Upper lobe of left lung (tissue), 6 donors: ENCODE data around the gene SSBP3. TPM values are rescaled to one million over a fixed set of nuclear protein-coding genes. Genes with fewer than 3 reads are reported as not detected.

ENCODE experiments used
- ATAC-seq, 2 donors: fragments of 200-7000 bp; cut with Tn5 transposase; one replicate each; pipeline ENCODE4 v1.9.1; 2022; ENCODE audit warnings: mild to moderate bottlenecking in 2 of 2, moderate library complexity in 2 of 2; ENCODE audit not compliant: low FRiP score in 2 of 2
- DNase-seq, 2 donors: peaks; one replicate each; pipeline ENCODE4 v3.0.0-alpha.2; 2019 to 2020
- H3K27ac ChIP-seq, 4 donors: fragments of 200-600 bp; sonication (generic); one replicate each; pipeline ENCODE4 v1.5.1; 2016 to 2019
- H3K27me3 ChIP-seq, 4 donors: fragments of 200-600 bp; sonication (generic); one replicate each; pipeline ENCODE4 v1.5.1; 2017 to 2019
- H3K36me3 ChIP-seq, 4 donors: fragments of 200-600 bp; sonication (generic); one replicate each; pipeline ENCODE4 v1.5.1; 2016 to 2019
- H3K4me1 ChIP-seq, 4 donors: fragments of 200-600 bp; sonication (generic); one replicate each; pipeline ENCODE4 v1.5.1; 2018 to 2019
- H3K4me3 ChIP-seq, 4 donors: fragments of 200-600 bp; sonication (generic); one replicate each; pipeline ENCODE4 v1.5.1; 2017 to 2019; ENCODE audit warnings: mild to moderate bottlenecking in 2 of 4, moderate library complexity in 1 of 4
- H3K9me3 ChIP-seq, 4 donors: fragments of 200-600 bp; sonication (generic); one replicate each; pipeline ENCODE4 v1.5.1; 2018 to 2019
- EP300 ChIP-seq, 4 donors: sonication (generic); formaldehyde crosslinking; IDR thresholded peaks; one replicate each; pipeline ENCODE4 v1.5.1; 2017; ENCODE audit warnings: antibody characterized with exemption in 4 of 4, control low read depth in 2 of 4
- POLR2A ChIP-seq, 4 donors: fragments of 450-650 bp; IDR thresholded peaks; one replicate each; pipeline ENCODE4 v1.5.1; 2016 to 2017; ENCODE audit warnings: antibody characterized with exemption in 4 of 4, mild to moderate bottlenecking in 2 of 4
- POLR2AphosphoS5 ChIP-seq, 2 donors: sonication (generic); formaldehyde crosslinking; IDR thresholded peaks; one replicate each; pipeline ENCODE4 v1.5.1; 2017; ENCODE audit warnings: antibody characterized with exemption in 2 of 2
- WGBS, 2 donors: methylation state at CpG; one replicate each; pipeline ENCODE4 v1.1.5; 2017 to 2018; 5-methylcytosine and 5-hydroxymethylcytosine counted together
- total RNA-seq, 6 donors: library from RNA; depleted of rRNA in 4 of 6; stranded (reverse); fragments of >200 nt in 4 of 6; gene quantifications; one replicate each; pipeline versions ENCODE4 v1.1.0 to v1.2.1, GENCODE V29; 2016 to 2021
- TF ChIP-seq, protein P1 (sequence below), 6 experiments: fragments of 450-650 bp in 4 of 6; fragments of 200-600 bp in 2 of 6; sonication (generic) in 2 of 6; IDR thresholded peaks; one replicate each; pipeline ENCODE4 v1.5.1; 2016 to 2019; ENCODE audit warnings: antibody characterized with exemption in 6 of 6
- donor health status: DM: no; HTN: no; CAD: no; lungs with moderate emphysema.
- donor health status: DM: no; HTN: yes; CAD: no; lungs with severe emphysema.

SSBP3 gene
- total RNA-seq, 6 donors from 2014 or later: 17.8 to 35.6 (median 26.4) TPM

DNA sequence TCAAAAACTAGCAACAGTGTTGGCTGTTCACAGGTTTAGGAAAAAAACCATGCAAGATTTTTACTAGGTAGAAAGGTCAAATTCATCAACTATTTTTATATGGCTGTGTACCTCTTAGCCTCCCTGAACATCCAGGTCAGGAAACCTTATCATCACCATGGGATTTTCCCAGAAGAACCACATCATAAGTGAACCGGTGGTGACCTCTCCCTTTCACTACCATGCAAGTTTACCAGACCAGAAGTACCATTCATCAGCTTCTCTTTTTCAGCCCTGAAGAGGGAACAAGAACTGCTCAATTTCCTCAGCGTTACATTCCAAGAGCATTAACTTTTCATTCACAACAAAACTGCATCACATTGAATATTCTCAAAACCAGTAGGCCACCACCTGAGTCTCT, 5.9 kb downstream of the SSBP3 start:
- no peaks in the 10 kb centered on the region for H3K27me3 ChIP-seq
- H3K4me3 ChIP-seq: no peak overlapping the region
- no peaks in the 10 kb centered on the region for H3K9me3 ChIP-seq
- H3K27ac ChIP-seq: no peak overlapping the region
- no peak for DNase-seq
- H3K36me3 ChIP-seq: peaks cover 16 to 61% (median 21%) of the 10 kb centered on the region in 4 donors
- no peak for ATAC-seq
- TF ChIP-seq, protein P1, sequence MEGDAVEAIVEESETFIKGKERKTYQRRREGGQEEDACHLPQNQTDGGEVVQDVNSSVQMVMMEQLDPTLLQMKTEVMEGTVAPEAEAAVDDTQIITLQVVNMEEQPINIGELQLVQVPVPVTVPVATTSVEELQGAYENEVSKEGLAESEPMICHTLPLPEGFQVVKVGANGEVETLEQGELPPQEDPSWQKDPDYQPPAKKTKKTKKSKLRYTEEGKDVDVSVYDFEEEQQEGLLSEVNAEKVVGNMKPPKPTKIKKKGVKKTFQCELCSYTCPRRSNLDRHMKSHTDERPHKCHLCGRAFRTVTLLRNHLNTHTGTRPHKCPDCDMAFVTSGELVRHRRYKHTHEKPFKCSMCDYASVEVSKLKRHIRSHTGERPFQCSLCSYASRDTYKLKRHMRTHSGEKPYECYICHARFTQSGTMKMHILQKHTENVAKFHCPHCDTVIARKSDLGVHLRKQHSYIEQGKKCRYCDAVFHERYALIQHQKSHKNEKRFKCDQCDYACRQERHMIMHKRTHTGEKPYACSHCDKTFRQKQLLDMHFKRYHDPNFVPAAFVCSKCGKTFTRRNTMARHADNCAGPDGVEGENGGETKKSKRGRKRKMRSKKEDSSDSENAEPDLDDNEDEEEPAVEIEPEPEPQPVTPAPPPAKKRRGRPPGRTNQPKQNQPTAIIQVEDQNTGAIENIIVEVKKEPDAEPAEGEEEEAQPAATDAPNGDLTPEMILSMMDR (IDR thresholded peaks at IDR 0.05): no peak
- no peak for TF ChIP-seq POLR2A (IDR thresholded peaks at IDR 0.05)
- no peak for TF ChIP-seq POLR2AphosphoS5 (IDR thresholded peaks at IDR 0.05)
- TF ChIP-seq EP300 (IDR thresholded peaks at IDR 0.05): no peak
- H3K4me1 ChIP-seq: peaks cover 26 to 45% (median 33%) of the 10 kb centered on the region in 4 donors
- 60 to 71% methylated on average over 2 of the region's 2 CpGs for WGBS, 2 donors

DNA sequence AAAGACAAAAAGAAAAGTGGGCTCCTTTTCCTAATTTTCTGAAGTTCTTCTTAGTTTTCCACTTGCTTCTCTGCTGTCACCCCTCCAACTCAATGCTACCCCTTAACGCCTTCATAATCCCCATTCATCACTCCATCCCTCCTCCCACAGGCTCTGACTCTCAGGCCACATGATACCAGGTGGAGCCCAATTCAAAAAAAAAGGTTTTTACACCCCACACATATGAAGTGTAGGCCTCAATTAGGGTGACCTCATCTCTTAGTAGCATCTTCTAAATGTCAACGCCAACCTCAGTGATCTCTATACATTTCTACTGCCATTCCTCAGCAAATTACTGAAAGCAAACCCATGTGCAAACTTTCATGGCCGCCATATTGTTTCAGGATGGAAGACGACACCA, 6.4 kb downstream of the SSBP3 start:
- Histone ChIP-seq H3K4me3 (no peak overlapping the region), H3K27ac (no peak overlapping the region), H3K9me3 (no peaks in the 10 kb centered on the region), H3K4me1 (peaks cover 23 to 39% (median 28%) of the 10 kb centered on the region in 4 donors), H3K36me3 (peaks cover 16 to 64% (median 23%) of the 10 kb centered on the region in 4 donors), H3K27me3 (no peaks in the 10 kb centered on the region)
- TF ChIP-seq POLR2AphosphoS5 (IDR thresholded peaks at IDR 0.05) (no peak), EP300 (IDR thresholded peaks at IDR 0.05) (no peak), POLR2A (IDR thresholded peaks at IDR 0.05) (no peak)
- TF ChIP-seq, protein P1 (IDR thresholded peaks at IDR 0.05): no peak
- 94 to 96% methylated on average over 4 of the region's 4 CpGs for WGBS, 2 donors
- no peak for ATAC-seq
- no peak for DNase-seq

DNA sequence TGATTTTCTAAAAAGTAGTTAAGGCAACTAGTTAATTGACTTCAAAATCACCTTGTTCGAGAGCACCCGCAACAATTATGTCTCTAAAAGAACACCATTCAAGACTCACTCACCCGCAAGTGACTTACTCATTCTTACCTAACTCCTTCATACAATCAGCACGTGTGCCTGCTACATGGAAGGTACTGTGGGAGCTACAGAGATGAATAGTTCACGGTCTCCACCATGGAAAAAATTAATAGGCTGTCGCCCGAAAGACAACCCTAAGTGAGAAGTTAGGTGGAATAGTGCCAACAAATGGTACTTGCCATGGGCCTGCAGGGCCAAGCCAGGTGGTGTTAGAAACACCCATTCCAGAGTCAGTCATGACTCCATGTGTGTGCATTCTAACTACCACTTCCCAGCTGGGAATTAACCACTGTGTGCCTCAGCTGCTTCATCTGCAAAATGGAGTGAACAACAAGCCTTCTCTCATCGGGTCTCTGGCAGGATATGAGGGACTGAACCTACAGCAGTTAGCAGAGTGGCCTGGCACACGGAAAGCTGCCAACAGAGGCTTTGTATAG, 7.1 kb downstream of the SSBP3 start:
- no peak for TF ChIP-seq POLR2A (IDR thresholded peaks at IDR 0.05)
- TF ChIP-seq, protein P1 (IDR thresholded peaks at IDR 0.05): no peak
- no peak for TF ChIP-seq EP300 (IDR thresholded peaks at IDR 0.05)
- TF ChIP-seq POLR2AphosphoS5 (IDR thresholded peaks at IDR 0.05): no peak
- H3K4me1 ChIP-seq: peaks cover 16 to 32% (median 20%) of the 10 kb centered on the region in 4 donors
- no peaks in the 10 kb centered on the region for H3K27me3 ChIP-seq
- peaks cover 16 to 66% (median 23%) of the 10 kb centered on the region in 4 donors for H3K36me3 ChIP-seq
- no peak overlapping the region for H3K27ac ChIP-seq
- DNase-seq (no peak), ATAC-seq (no peak)
- WGBS, 2 donors: 91 to 93% methylated on average over 9 of the region's 9 CpGs
- no peaks in the 10 kb centered on the region for H3K9me3 ChIP-seq
- H3K4me3 ChIP-seq: no peak overlapping the region

DNA sequence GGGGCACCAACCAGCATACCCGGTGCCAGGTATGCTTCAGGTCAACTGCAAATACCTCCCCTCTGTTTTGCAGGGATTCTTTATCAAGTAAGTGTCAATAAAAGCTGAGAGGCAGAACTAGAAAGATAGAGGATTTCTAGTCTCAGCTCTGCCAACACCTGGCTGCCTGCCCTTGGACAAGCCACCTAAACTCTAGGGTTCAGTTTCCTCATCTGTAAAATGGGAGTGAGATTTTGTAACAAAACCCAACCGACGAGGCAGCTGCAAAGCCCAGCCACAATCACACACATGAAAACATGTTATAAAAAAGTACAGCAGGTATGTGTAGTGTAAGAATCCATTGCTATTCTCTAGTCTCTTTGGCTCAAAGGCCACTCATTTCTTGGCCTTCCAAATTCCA, 8.2 kb downstream of the SSBP3 start:
- H3K9me3 ChIP-seq: no peaks in the 10 kb centered on the region
- TF ChIP-seq POLR2AphosphoS5 (IDR thresholded peaks at IDR 0.05): no peak
- TF ChIP-seq, protein P1 (IDR thresholded peaks at IDR 0.05): no peak
- H3K4me3 ChIP-seq: no peak overlapping the region
- no peak for DNase-seq
- peaks cover 16 to 72% (median 25%) of the 10 kb centered on the region in 4 donors for H3K36me3 ChIP-seq
- H3K27me3 ChIP-seq: no peaks in the 10 kb centered on the region
- WGBS, 2 donors: 77 to 92% methylated on average over 3 of the region's 3 CpGs
- no peak for ATAC-seq
- peaks cover 12 to 21% (median 14%) of the 10 kb centered on the region in 4 donors for H3K4me1 ChIP-seq
- H3K27ac ChIP-seq: no peak overlapping the region

DNA sequence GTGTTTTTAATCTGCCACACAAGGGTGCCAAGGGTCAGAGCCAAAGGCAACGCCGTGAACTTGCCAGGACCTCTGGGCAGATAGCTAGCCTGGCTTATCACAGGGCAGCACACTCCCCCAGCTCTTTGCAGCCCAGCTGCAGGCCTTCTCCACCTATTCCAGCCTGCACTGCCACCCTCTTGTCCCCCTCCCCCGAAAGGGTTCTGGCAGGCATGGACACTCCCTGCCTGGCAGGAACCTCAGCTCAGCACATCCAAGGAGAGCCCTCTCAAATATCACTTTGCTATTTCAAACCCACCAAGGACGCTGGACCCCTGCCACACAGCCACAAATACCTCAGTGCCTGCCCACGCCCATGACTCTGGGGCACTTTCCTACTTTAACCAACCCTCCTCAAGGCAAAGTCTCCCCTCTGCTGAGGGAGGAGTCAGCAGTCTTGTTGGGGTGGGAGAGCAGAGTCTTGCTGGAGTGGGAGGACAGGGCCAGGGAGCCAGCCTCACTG, 9.1 kb downstream of the SSBP3 start:
- H3K4me3 ChIP-seq: no peak overlapping the region
- ATAC-seq (peak in 1 of 2 donors; percentile 22), DNase-seq (no peak)
- H3K27me3 ChIP-seq: no peaks in the 10 kb centered on the region
- H3K4me1 ChIP-seq: peaks cover 6 to 14% (median 7%) of the 10 kb centered on the region in 4 donors
- TF ChIP-seq POLR2A (IDR thresholded peaks at IDR 0.05): no peak
- TF ChIP-seq, protein P1 (IDR thresholded peaks at IDR 0.05): no peak
- TF ChIP-seq EP300 (IDR thresholded peaks at IDR 0.05): no peak
- TF ChIP-seq POLR2AphosphoS5 (IDR thresholded peaks at IDR 0.05): no peak
- H3K9me3 ChIP-seq: no peaks in the 10 kb centered on the region
- no peak overlapping the region for H3K27ac ChIP-seq
- peaks cover 18 to 73% (median 32%) of the 10 kb centered on the region in 4 donors for H3K36me3 ChIP-seq
- 56 to 60% methylated on average over 5 of the region's 5 CpGs for WGBS, 2 donors
